Calu3 (cell line): ENCODE data around the gene TTC33. TPM values are rescaled to one million over a fixed set of nuclear protein-coding genes. Genes with fewer than 3 reads are reported as not detected.

Source experiments
- BruUV-seq: library from RNA; stranded (reverse); fragments of 400-500 nt; replicated peaks from 2 replicates; lab custom pipeline; 2021; lab: Mats Ljungman, UMichigan
- CTCF ChIA-PET: fragments of 300-600 bp; sonication (Branson Sonifier 250); formaldehyde crosslinking; loops from one replicate; lab custom pipeline; 2022; ENCODE audit warnings: antibody characterized with exemption; lab: Charles Lee
- DNase-seq: peaks from one replicate; pipeline ENCODE4 v3.0.0; 2022
- H3K27ac Mint-ChIP-seq: one replicate; pipeline ENCODE4 v1.8.0; 2022; ENCODE audit warnings: mixed read lengths; ENCODE audit not compliant: unreplicated experiment
- H3K27me3 Mint-ChIP-seq: one replicate; pipeline ENCODE4 v1.8.0; 2022; ENCODE audit warnings: mixed read lengths; ENCODE audit not compliant: unreplicated experiment
- H3K36me3 Mint-ChIP-seq: one replicate; pipeline ENCODE4 v1.8.0; 2022; ENCODE audit warnings: mild to moderate bottlenecking, moderate library complexity, mixed read lengths; ENCODE audit not compliant: insufficient read depth, unreplicated experiment
- H3K4me1 Mint-ChIP-seq: one replicate; pipeline ENCODE4 v1.8.0; 2022; ENCODE audit warnings: mild to moderate bottlenecking, low read depth, mixed read lengths; ENCODE audit not compliant: unreplicated experiment
- H3K4me3 Mint-ChIP-seq: one replicate; pipeline ENCODE4 v1.8.0; 2022; ENCODE audit warnings: mild to moderate bottlenecking, low read depth, moderate library complexity, mixed read lengths; ENCODE audit not compliant: unreplicated experiment
- H3K9me3 Mint-ChIP-seq: one replicate; pipeline ENCODE4 v1.8.0; 2022; ENCODE audit warnings: low read depth, mixed read lengths; ENCODE audit not compliant: unreplicated experiment
- intact Hi-C: fragments of 100-400 bp; cut with micrococcal nuclease; formaldehyde crosslinking; loops from one replicate; pipeline ENCODE4 v1.10.0; 2022; ENCODE audit not compliant: unreplicated experiment
- total RNA-seq: library from RNA; stranded (reverse); gene quantifications from 2 replicates; pipeline ENCODE4 v1.2.3, GENCODE V29; 2022
- TF ChIP-seq, protein P1 (sequence below): fragments of 200-600 bp; IDR thresholded peaks from one replicate; pipeline ENCODE4 v1.8.0; 2022; ENCODE audit warnings: antibody characterized with exemption; ENCODE audit not compliant: unreplicated experiment

The TTC33 gene
- total RNA-seq, 1 experiment from 2014 or later: 11.3 TPM

DNA sequence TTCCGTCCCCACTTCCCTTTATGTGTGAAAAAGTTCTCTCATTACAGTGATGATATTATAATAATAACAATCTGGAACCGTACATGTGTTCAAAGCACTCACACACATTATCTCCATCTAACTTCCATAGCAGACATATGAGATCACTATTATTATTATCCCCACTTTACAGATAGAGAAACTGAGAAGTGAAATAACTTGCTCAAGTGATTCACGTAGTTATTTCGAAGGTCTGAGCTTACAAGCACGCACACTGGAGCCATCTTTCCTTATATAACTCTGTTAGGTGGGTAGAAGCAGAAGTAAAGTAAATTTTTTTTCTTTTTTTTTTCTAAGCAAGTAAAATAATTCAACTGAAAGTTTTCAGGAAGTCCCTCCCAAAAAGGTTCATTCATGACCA is 139.0 kb downstream of the TTC33 start:
- TF ChIP-seq, protein P1, sequence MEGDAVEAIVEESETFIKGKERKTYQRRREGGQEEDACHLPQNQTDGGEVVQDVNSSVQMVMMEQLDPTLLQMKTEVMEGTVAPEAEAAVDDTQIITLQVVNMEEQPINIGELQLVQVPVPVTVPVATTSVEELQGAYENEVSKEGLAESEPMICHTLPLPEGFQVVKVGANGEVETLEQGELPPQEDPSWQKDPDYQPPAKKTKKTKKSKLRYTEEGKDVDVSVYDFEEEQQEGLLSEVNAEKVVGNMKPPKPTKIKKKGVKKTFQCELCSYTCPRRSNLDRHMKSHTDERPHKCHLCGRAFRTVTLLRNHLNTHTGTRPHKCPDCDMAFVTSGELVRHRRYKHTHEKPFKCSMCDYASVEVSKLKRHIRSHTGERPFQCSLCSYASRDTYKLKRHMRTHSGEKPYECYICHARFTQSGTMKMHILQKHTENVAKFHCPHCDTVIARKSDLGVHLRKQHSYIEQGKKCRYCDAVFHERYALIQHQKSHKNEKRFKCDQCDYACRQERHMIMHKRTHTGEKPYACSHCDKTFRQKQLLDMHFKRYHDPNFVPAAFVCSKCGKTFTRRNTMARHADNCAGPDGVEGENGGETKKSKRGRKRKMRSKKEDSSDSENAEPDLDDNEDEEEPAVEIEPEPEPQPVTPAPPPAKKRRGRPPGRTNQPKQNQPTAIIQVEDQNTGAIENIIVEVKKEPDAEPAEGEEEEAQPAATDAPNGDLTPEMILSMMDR: no peak
- H3K36me3 Mint-ChIP-seq: no peaks in the 10 kb centered on the region
- H3K27ac Mint-ChIP-seq: no peak overlapping the region
- intact Hi-C loops: no loop called here
- CTCF ChIA-PET: no interaction called here
- no TSS peak for BruUV-seq
- H3K9me3 Mint-ChIP-seq: no peaks in the 10 kb centered on the region
- no peak overlapping the region for H3K4me3 Mint-ChIP-seq
- DNase-seq: no peak
- no peaks in the 10 kb centered on the region for H3K27me3 Mint-ChIP-seq
- H3K4me1 Mint-ChIP-seq: no peaks in the 10 kb centered on the region

DNA sequence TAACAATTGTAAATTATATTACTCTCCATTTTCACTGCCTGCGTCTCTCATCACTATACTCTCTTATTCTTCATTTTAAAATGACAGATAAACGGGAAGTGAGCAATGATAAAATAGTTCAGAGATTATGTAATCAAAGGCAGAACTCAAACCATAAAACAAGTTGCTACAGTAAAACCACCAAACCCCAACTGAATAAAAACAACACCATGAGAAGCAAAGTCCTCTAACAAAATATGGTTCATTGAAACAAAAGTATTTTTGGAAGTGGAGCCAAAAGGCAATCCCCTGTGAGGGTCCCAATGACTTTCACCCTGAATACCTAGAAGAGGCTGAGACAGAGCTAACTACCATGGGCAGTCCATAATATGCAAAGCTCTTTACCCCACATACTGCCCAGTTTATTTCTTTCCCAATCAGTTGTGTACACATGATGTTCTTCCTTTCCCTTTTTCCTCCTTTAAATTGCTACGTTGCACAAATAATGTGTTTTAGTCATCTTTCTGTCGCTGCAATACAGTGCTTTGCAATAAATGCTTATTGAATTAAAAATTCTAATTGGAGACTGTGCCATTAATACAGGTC is 140.1 kb downstream of the TTC33 start:
- CTCF ChIA-PET: no interaction called here
- H3K4me3 Mint-ChIP-seq: no peak overlapping the region

DNA sequence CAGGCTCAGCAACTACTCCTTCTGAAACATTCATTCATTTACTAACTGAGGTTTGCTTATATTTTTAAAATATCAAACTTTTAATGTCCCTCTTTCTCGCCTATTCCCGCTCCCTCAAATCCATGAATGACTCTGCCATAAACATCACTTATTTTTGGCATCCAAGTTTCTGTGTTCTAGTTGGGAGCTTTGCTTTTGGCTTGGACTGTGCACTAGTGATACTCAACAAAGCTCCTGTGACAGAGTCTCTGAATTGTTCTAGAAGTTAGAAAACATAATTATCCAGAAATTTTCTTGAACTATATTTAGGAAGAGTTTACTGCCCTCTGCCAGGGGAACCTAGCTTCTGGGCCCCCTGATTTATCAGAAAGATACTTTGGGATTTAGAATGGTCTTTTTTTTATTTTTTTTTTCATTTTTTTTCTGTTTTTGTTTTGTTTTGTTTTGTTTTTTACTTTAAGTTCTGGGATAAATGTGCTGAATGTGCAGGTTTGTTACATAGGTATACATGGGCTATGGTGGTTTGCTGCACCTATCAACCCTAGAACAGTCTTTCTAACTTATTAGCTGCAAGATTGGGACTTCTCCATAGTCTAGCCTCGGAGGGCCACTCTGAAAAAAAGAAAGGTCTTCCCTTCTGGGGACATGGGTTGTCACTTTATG is 140.7 kb downstream of the TTC33 start:
- CTCF ChIA-PET: interaction anchor here (0.6 kb wide), 1 partner anchor 204 kb away, joined by 4 read pairs; no protein-coding TSS in a partner anchor
- intact Hi-C loops: no loop called here
- Mint-ChIP-seq H3K9me3 (no peaks in the 10 kb centered on the region), H3K27ac (no peak overlapping the region), H3K4me1 (no peaks in the 10 kb centered on the region), H3K27me3 (no peaks in the 10 kb centered on the region), H3K4me3 (no peak overlapping the region), H3K36me3 (no peaks in the 10 kb centered on the region)
- TF ChIP-seq, protein P1: no peak
- DNase-seq: no peak
- BruUV-seq: no TSS peak

More for the DNA sequence above, 140.1 kb downstream of the TTC33 start:
- Mint-ChIP-seq H3K27ac (no peak overlapping the region), H3K36me3 (no peaks in the 10 kb centered on the region), H3K4me1 (no peaks in the 10 kb centered on the region), H3K9me3 (no peaks in the 10 kb centered on the region), H3K27me3 (no peaks in the 10 kb centered on the region)
- BruUV-seq: no TSS peak
- no peak for DNase-seq
- TF ChIP-seq, protein P1: no peak
- intact Hi-C loops: no loop called here

DNA sequence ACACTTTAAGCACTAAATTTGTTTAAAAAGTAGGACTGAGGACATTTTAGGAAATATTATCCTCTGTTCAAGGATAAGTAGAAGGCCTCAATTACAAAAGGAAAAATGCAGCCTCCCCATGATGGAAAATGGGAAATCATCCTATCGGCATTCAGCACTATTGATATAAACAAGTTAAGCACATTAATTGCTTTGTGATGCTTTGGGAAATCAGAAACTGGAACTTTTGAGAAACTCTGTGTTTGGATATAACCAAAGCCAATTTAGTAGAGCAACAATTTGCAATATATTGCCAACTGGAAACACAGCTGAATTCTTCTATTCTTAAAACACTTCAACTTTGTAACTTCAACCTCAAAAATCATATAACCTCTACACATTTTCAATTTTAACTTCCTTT is 141.3 kb downstream of the TTC33 start:
- H3K4me1 Mint-ChIP-seq: no peaks in the 10 kb centered on the region
- intact Hi-C loops: no loop called here
- no peak overlapping the region for H3K4me3 Mint-ChIP-seq
- no peak overlapping the region for H3K27ac Mint-ChIP-seq
- H3K9me3 Mint-ChIP-seq: no peaks in the 10 kb centered on the region
- BruUV-seq: no TSS peak
- H3K36me3 Mint-ChIP-seq: no peaks in the 10 kb centered on the region
- no peak for DNase-seq
- TF ChIP-seq, protein P1: no peak
- no peaks in the 10 kb centered on the region for H3K27me3 Mint-ChIP-seq
- CTCF ChIA-PET: interaction anchor here (0.6 kb wide), 1 partner anchor 205 kb away, joined by 4 read pairs; no protein-coding TSS in a partner anchor
